NCI-H1417 treated with DMSO at 0.1 percent for 48 hours (cell line): Measurements from ENCODE around the gene PML.
"Not testable (repeated sequence)": the region's sequence is repeated elsewhere in the genome, so short reads cannot be mapped to it uniquely, and the experiment has no call there.

Experiments
- DNase-seq: peaks from one replicate; lab custom pipeline; 2025; lab: John Stamatoyannopoulos, UW

The PML gene

DNA sequence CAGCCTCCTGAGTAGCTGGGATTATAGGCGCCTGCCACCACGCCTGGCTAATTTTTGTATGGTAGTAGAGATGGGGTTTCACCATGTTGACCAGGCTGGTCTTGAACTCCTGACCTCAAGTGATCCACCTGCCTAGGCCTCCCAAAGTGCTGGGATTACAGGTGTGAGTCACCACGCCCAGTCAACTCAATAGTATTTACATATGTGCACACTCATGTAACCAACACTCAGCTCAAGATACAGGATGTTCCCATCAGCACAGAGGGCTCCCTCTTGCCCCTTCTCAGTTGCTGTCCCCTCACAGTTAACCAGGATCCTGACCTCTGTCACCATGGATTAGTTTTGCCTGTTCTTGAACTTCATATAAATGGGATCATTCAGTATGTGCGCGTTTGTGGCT, 61.8 kb downstream of the PML start:
- DNase-seq = not testable (repeated sequence)

- not testable (repeated sequence) for DNase-seq
These were observed 64.7 kb downstream of the PML start for GRCh38 chr15:74059050-74059833.

DNA sequence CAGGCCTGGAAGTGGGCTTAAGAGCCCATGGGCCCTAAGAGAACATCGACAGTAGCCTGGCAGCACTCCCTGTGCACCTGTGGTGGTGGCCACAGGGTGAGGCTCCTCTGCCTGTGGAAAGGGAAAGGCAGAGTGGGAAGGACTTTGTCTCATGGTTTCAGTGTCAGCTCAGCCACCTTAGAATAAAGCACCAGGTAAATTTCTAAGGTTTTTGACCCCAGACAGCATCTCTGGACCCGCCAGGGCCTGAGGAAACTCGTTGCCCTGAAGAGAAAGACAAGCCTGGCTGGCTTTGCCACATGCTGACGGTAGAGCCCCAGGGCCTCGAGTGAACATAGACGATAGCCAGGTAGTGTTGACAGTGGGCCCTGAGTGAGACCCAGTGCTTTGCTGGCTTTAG, 65.7 kb downstream of the PML start:
- no peak for DNase-seq

DNA sequence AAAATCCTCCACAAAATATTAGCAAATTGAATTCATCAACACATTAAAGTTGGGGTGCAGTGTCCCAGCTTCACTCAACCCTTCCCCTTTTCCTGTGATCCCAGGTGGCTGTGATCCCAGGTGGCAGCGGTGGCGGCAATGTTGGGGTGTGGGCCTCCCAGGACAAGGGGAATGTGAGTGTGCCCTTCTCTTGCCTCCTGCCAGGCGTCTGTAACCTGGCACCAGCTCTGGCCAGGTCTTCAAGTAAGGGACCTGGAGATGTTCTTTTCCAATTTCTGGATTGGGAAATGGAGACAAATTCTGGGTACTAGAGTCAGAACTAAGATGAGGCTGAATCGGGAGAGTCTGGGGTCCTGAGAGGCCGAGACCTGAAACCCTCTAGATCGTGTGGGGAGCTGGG, 67.7 kb downstream of the PML start:
- no peak for DNase-seq

- DNase-seq = no peak
These were observed 68.2 kb downstream of the PML start for GRCh38 chr15:74062671-74063070.

GRCh38 chr15:74063425-74064146, 69.1 kb downstream of the PML start:
- not testable (repeated sequence) for DNase-seq

DNA sequence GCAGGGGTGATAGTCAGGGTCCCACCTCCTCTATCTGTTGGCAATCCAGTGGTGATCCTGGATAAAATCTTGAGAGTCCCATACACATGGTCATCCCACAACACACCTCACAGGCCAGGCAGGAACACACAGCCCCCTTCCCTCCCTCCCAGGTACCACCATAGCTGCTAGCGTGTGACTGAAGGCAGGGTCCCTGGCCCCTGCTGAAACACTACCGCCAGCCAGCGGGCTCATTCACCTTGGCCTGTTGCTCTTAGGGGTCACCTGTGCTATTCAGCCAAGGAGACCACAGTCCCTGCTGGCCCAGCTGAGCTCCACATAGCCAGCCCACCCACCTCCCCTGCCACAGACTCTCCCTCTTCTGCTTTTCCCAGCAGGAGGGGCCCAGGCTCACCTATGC, 69.7 kb downstream of the PML start:
- DNase-seq = not testable (repeated sequence)

GRCh38 chr15:74064822-74065221, 70.3 kb downstream of the PML start:
- DNase-seq = not testable (repeated sequence)

GRCh38 chr15:74065684-74066411, 71.3 kb downstream of the PML start:
- DNase-seq = not testable (repeated sequence)

GRCh38 chr15:74071645-74072044, 77.1 kb downstream of the PML start:
- DNase-seq = not testable (repeated sequence)

DNA sequence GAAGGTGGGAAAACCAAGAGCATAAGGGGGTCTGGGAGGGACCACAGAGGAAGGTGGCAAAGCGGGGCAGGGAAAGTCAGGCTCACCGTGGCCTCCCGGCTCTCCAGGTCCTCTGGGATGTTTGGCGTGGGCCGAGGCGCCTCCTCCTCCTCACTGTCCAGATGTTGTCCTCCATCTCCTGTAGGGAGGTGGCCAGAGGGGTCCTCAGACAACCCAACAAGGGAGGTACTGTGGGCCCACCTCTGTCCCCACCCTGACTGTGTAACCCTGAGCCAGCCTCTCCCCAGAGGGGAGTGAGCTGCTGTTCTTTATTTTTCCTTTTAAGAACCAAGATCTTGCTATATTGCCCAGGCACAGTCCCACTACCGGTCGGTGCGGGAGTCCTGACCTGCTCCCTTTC, 77.6 kb downstream of the PML start:
- DNase-seq = not testable (repeated sequence)

DNA sequence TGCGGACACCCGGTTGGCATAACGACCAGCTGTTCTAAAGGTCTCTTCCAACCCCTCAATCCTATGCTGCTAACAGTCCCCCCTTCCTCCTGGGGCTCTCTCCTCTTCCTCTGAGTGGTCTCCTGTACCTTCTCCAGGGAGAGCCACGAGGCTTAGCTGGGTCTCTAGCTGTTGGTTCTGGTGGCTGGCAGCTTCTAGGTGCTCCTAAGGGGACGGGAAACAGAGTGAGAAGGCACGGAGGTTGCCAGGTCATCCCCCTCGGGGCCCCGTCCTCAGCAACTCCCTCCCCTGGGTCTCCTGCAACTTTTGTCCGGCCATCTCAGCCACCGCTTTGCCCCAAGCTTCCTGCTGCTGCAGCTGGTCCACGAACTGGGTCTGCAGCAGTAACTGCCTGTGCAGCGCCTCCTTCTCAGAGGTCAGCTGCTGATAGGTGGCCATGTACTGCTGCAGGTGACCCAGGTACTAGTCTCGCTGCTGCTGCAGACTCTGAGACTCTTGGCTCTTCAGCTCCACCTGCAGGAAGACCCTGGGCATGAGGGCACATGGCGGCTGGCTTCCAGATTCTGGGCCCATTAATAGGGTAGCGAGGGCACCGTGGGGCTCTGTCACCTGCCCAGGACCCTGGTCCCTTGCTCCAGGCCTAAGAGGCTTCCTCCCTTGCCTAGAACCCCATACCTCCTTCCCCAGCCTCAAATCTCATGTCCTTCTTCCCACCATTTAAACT, 78.3 kb downstream of the PML start:
- DNase-seq = not testable (repeated sequence)

DNA sequence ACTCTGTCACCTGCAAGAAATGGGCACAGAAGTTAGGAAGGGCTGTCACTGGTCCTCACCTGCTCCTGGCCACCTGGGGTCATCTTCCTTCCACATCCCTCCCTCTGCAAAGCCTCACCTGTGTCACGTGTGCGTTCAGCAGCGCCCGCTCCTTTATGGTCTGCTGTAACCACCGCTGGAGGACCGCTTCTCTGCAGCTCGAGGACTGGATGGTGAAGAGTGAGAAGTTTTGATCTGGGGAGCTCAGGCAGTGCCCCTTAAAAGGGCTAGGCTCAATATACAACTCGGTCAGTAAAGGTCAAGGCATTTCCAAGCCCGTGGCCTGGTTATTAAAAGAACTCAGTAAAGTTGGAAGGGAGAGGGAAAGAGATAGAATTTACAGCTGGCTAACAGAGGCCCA, 81.3 kb downstream of the PML start:
- not testable (repeated sequence) for DNase-seq

GRCh38 chr15:74082450-74082849, 87.9 kb downstream of the PML start, which contains the start of gene GOLGA6A:
Gene GOLGA6A (minus strand): TSS chr15:74082550. CDS start chr15:74082509, 41 bp downstream.
- not testable (repeated sequence) for DNase-seq

- DNase-seq = not testable (repeated sequence)
These were observed 100.1 kb downstream of the PML start for GRCh38 chr15:74094567-74094966.

DNA sequence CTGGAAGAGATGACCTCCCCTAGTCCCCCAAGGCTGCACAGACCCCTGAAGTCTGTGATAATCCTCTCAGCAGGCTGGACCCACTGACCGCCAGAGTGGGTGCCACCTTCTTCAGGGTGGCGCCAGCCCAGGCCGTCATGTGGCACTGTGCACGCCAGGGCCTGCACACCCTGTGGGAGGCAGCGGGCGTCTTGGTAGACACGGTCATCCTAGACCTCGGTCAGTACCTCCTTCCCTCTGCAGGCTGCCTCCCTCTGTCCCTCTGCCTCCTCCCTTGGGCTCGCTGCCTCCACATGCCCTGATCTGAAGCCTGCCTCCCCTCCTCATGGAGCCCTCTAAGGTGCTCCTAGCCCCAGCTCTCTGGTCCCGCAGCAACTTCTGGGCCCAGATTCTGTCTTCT, 101.1 kb downstream of the PML start:
- not testable (repeated sequence) for DNase-seq

- not testable (repeated sequence) for DNase-seq
These were observed 102.4 kb downstream of the PML start for GRCh38 chr15:74096753-74097474.
